Measurements from ENCODE around the gene NUDT16L1. TPM values are rescaled to one million over a fixed set of nuclear protein-coding genes. Genes with fewer than 3 reads are reported as not detected.

NUDT16L1 gene
- total and polyA plus RNA-seq, 12 donors, result 16.3 to 99.3 (median 51.6) TPM

- Histone ChIP-seq H3K4me1 (replicated peaks in 1 of 2) (peaks cover 19 to 35% of the 10 kb centered on the region in 2 donors), H3K36me3 (replicated peaks in 1 of 2) (peaks cover 0 to 27% of the 10 kb centered on the region in 2 donors), H3K4me3 (no peak overlapping the region), H3K27ac (no peak overlapping the region), H3K27me3 (no peaks in the 10 kb centered on the region), H3K9me3 (replicated peaks in 1 of 3) (no peaks in the 10 kb centered on the region)
- WGBS, 4 donors, result 66 to 77% (median 72%) methylated on average over 6 to 19 of the region's 19 CpGs
- intact Hi-C loops (cut with DNase I), result no loop called here
- peak in 2 of 7 donors; percentile 19 to 22 for DNase-seq
- TF ChIP-seq CTCF (IDR thresholded peaks at IDR 0.05) (no peak), POLR2A (IDR thresholded peaks at IDR 0.05) (no peak)
These were observed 2.3 kb upstream of the NUDT16L1 start for GRCh38 chr16:4690946-4691665.

GRCh38 chr16:4691666-4692412, 1.5 kb upstream of the NUDT16L1 start:
- TF ChIP-seq POLR2A (IDR thresholded peaks at IDR 0.05) (no peak), CTCF (IDR thresholded peaks at IDR 0.05) (no peak)
- Histone ChIP-seq H3K36me3 (replicated peaks in 1 of 2) (peaks cover 0 to 27% of the 10 kb centered on the region in 2 donors), H3K27me3 (no peaks in the 10 kb centered on the region), H3K27ac (no peak overlapping the region), H3K4me3 (no peak overlapping the region), H3K9me3 (replicated peaks in 1 of 3) (no peaks in the 10 kb centered on the region), H3K4me1 (replicated peaks in 1 of 2) (peaks cover 24 to 43% of the 10 kb centered on the region in 2 donors)
- intact Hi-C loops (cut with DNase I), result no loop called here
- peak in 1 of 7 donors; percentile 30 for DNase-seq
- WGBS, 4 donors, result 83 to 90% (median 87%) methylated on average over 6 to 20 of the region's 20 CpGs

GRCh38 chr16:4692460-4693295, 684 bp upstream of the NUDT16L1 start:
- 17 to 55% (median 27%) methylated on average over 7 to 31 of the region's 31 CpGs for WGBS, 4 donors
- H3K27me3 ChIP-seq, result no peaks in the 10 kb centered on the region
- TF ChIP-seq POLR2A (IDR thresholded peaks at IDR 0.05), result no peak
- peak in 2 of 6 experiments; percentile 11 to 29 for TF ChIP-seq CTCF (IDR thresholded peaks at IDR 0.05)
- peak overlapping the region in 4 of 5 donors; percentile 74 to 98 (median 85) for H3K27ac ChIP-seq
- peaks cover 0 to 35% of the 10 kb centered on the region in 2 donors for H3K36me3 ChIP-seq (replicated peaks in 1 of 2)
- DNase-seq, result peak in 5 of 7 donors; percentile 29 to 70 (median 65)
- H3K4me3 ChIP-seq, result peak overlapping the region in 2 of 4 donors; percentile 3 to 99
- peaks cover 33 to 49% of the 10 kb centered on the region in 2 donors for H3K4me1 ChIP-seq (replicated peaks in 1 of 2)
- H3K9me3 ChIP-seq (replicated peaks in 1 of 3), result no peaks in the 10 kb centered on the region
- intact Hi-C loops (cut with DNase I), result no loop called here

Measured in adrenal gland (tissue), 12 donors.